Raji (cell line): ENCODE measurements around the gene CCDC142.

Source experiments
- POLR2A ChIP-seq: IDR thresholded peaks from 2 replicates; pipeline ENCODE4 v1.6.1; 2011; ENCODE audit warnings: low read depth, low read length, control low read depth; ENCODE audit not compliant: insufficient read depth

The CCDC142 gene

GRCh38 chr2:74522516-74522915 lies 39.7 kb upstream of the CCDC142 start:
- TF ChIP-seq POLR2A, result no peak

GRCh38 chr2:74516650-74517049 lies 33.9 kb upstream of the CCDC142 start:
- no peak for TF ChIP-seq POLR2A

- TF ChIP-seq POLR2A, result no peak
Observed at GRCh38 chr2:74515981-74516633, 33.3 kb upstream of the CCDC142 start.

DNA sequence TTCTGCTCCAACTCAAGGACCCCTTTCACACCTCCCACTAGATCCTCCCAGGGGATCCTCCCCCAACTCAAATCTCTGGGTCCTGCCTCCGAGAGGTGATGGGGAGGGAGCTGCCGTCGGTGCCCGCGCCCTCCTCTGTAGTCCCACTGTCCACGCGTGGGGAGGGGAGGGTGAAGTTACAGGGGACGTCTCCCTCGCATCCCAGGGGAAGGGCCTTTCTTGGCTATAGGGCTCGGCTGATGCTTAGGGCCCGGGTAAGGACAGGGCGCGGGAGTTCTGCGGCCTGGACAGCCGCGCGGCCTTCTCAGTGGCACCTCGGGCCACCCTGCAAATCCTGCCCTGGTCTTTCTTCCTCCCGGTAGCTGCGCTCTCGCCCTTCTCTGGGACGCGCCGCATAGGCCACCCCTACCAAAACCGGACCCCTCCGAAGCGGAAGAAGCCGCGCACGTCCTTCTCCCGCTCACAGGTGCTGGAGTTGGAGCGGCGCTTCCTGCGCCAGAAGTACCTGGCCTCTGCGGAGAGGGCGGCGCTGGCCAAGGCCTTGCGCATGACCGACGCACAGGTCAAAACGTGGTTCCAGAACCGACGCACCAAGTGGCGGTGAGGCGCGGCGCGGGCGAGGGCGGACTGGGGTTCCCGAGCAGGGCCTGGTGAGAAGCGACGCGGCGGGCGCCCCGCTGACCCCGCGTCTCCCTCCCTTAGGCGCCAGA lies 32.6 kb upstream of the CCDC142 start:
- no peak for TF ChIP-seq POLR2A

DNA sequence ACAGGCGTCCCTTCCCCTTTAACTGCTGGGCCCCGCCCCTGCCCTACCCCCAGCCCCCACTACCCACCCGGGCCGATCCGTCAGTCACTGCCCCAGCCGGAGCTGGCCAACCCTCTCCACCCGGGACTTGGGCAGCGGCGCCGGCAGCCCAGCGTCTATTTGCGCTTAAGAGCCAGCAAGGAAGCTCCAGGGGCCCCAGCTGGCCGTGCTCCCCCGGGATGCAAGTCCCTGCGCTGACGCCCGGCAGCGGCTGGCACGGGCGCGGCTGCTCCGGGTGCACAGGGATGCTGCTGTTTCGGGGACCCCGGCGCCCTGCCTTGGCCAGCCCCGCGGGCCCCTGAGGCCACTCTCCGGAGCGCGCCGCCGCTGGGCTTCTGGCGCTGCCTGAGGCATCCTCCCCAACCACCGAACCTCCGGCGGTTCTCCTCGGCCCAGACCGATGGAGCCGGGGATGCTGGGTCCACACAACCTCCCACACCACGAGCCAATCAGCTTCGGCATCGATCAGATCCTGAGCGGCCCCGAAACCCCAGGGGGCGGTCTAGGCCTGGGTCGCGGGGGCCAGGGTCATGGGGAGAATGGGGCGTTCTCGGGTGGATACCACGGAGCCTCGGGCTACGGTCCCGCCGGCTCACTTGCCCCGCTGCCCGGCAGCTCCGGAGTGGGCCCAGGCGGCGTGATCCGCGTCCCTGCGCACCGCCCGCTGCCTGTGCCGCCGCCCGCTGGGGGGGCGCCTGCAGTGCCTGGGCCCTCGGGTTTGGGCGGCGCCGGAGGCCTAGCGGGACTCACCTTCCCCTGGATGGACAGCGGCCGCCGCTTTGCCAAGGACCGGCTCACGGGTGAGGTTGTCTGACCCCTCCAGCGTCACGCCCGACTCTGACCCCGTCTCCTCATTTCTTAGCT lies 31.8 kb upstream of the CCDC142 start, which contains the start of gene TLX2:
Gene TLX2 (plus strand): TSS at position 83 of the 903 bp plus-strand sequence. CDS start 357 bp downstream, at position 440.
- TF ChIP-seq POLR2A, result no peak

GRCh38 chr2:74513605-74514367 lies 31.0 kb upstream of the CCDC142 start:
- TF ChIP-seq POLR2A, result no peak

DNA sequence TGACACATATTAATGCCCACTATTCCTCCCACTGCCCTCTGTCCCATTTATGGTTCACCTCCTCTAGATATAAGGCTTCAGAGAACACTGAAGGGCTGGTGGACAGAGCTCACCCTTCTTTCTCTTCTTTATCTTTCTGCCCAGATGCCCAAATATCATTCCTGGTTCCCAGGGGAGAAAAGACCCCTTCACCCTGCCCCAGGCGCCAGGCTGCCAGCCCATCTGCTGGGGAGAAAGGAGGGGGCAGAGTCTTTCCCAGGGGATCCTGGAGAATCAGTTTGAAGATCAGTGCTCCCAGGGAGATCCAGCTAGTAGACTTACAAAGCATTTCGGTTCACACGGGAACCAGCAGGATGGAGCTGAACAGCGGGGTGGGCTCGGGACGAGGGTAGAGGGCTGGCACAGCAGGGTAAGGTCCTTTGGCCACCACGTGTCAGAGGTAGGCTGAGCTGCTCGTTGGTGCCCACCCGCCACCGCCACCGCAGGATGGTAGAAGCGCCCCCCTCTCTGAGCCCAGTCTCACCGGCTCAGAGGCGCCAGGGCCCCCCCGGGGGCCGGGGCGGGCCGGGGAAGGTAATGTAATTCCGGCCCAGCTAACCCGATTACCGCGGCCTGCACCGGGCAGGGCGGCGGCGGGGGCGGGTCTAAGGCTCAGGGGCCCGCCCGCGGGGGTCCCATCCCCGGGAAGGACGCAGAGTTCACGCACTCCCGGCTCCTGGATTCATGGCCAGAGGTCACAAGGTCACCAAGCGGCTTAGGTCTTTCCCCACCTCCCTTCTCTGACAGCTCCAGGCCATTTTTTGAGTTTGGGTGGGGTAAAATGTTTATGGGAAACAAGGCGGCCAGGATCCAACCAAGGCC lies 30.2 kb upstream of the CCDC142 start:
- no peak for TF ChIP-seq POLR2A

DNA sequence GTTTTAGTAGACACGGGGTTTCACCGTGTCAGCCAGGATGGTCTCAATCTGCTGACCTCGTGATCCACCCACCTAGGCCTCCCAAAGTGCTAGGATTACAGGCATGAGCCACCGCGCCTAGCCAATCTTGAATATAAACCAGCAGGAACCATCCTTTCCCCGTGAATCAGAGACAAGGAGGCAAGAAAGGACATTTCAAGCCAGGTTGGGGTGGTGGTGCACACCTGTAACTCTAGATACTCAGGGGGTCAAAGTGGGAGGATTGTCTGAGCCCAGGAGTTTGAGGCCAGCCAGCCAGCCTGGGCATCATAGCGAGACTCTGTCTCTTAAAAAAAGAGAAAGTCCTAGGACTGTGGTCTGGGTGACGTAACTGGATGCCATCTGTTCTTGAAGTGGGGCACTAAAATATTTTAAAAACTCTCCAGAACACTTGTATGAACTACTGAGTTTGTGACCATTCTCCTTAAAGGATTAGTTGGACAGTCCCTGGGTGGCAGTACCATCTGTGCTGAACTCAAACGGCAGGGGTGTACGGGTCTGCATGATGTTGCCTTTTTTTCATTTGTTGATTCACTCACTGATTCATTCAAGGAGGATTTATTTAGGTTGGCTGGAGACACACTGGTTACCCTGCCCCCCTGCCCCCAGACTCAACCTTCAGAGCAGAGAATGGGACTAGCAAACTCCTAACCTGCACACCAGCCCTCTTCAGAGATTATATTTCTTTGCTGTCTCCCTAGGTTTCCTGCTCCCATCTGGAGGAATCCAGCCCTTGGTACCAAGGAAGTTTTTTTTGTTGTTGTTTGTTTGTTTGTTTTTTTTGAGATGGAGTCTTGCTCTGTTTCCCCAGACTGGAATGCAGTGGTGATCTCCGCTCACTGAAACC lies 28.5 kb upstream of the CCDC142 start:
- no peak for TF ChIP-seq POLR2A

- no peak for TF ChIP-seq POLR2A
Observed at GRCh38 chr2:74510272-74510671, 27.5 kb upstream of the CCDC142 start.

- TF ChIP-seq POLR2A, result no peak
Observed at GRCh38 chr2:74507926-74508520, 25.2 kb upstream of the CCDC142 start.

- TF ChIP-seq POLR2A, result peak; percentile 77
Observed at GRCh38 chr2:74507145-74507925, 24.5 kb upstream of the CCDC142 start, which contains the start of gene PCGF1. Gene PCGF1 (minus strand): TSS chr2:74507695. CDS start chr2:74507668, 27 bp downstream.
